HG03378 (cell line): ENCODE results near the gene F2R.
"Not testable (repeated sequence)": the region's sequence is repeated elsewhere in the genome, so short reads cannot be mapped to it uniquely, and the experiment has no call there.

Experiments used
- ATAC-seq: cut with Tn5 transposase; IDR thresholded peaks from one replicate; pipeline ENCODE4 v1.9.1; 2021; ENCODE audit warnings: mild to moderate bottlenecking, moderate library complexity; ENCODE audit not compliant: unreplicated experiment

Gene F2R

GRCh38 chr5:76717222-76718083 lies 1.5 kb downstream of the F2R start:
- ATAC-seq = no peak

GRCh38 chr5:76718381-76718832 lies 2.5 kb downstream of the F2R start:
- ATAC-seq = no peak

- no peak for ATAC-seq
These were observed 3.0 kb downstream of the F2R start for GRCh38 chr5:76718880-76719279.

- ATAC-seq = peak; percentile 94
These were observed 5.2 kb downstream of the F2R start for GRCh38 chr5:76720988-76721569.

- ATAC-seq = no peak
These were observed 7.3 kb downstream of the F2R start for GRCh38 chr5:76723266-76723665.

- no peak for ATAC-seq
These were observed 8.0 kb downstream of the F2R start for GRCh38 chr5:76723906-76724305.

- no peak for ATAC-seq
These were observed 8.9 kb downstream of the F2R start for GRCh38 chr5:76724871-76725270.

GRCh38 chr5:76728965-76729364 lies 13.0 kb downstream of the F2R start:
- ATAC-seq = no peak

GRCh38 chr5:76729373-76730290 lies 13.7 kb downstream of the F2R start:
- ATAC-seq = no peak

GRCh38 chr5:76732405-76733048 lies 16.6 kb downstream of the F2R start:
- no peak for ATAC-seq

GRCh38 chr5:76733049-76733417 lies 17.1 kb downstream of the F2R start:
- peak; percentile 62 for ATAC-seq

- no peak for ATAC-seq
These were observed 20.0 kb downstream of the F2R start for GRCh38 chr5:76735762-76736545.

GRCh38 chr5:76736679-76737556 lies 21.0 kb downstream of the F2R start:
- no peak for ATAC-seq

GRCh38 chr5:76737846-76738245 lies 21.9 kb downstream of the F2R start:
- ATAC-seq = no peak

GRCh38 chr5:76741506-76741905 lies 25.6 kb downstream of the F2R start:
- ATAC-seq = not testable (repeated sequence)

GRCh38 chr5:76742583-76742982 lies 26.7 kb downstream of the F2R start:
- no peak for ATAC-seq

GRCh38 chr5:76744632-76745031 lies 28.7 kb downstream of the F2R start:
- ATAC-seq = no peak

- no peak for ATAC-seq
These were observed 29.7 kb downstream of the F2R start for GRCh38 chr5:76745670-76746069.

GRCh38 chr5:76746677-76747076 lies 30.8 kb downstream of the F2R start:
- ATAC-seq = no peak
